Subcutaneous adipose tissue (tissue), 4 donors: ENCODE results near the gene SYNPO. TPM values are rescaled to one million over a fixed set of nuclear protein-coding genes. Genes with fewer than 3 reads are reported as not detected.

Source experiments
- CTCF ChIP-seq: fragments of 450-650 bp; IDR thresholded peaks from one replicate; pipeline ENCODE4 v1.5.1; 2016; ENCODE audit warnings: low read depth, mild to moderate bottlenecking, control low read depth, antibody characterized with exemption, moderate library complexity
- total RNA-seq, 4 donors: library from RNA; depleted of rRNA; stranded (reverse); fragments of >200 nt; gene quantifications; one replicate each; pipeline ENCODE4 v1.1.0, GENCODE V29; 2016

SYNPO gene
- total RNA-seq, 4 donors from 2014 or later, result 12.2 to 40.7 (median 21.4) TPM

- TF ChIP-seq CTCF, result no peak
Observed at GRCh38 chr5:150625831-150626746, 14.4 kb upstream of the SYNPO start.

- TF ChIP-seq CTCF, result no peak
Observed at GRCh38 chr5:150626853-150627276, 13.6 kb upstream of the SYNPO start.

- TF ChIP-seq CTCF, result no peak
Observed at GRCh38 chr5:150627731-150628545, 12.5 kb upstream of the SYNPO start.

GRCh38 chr5:150628936-150629485, 11.4 kb upstream of the SYNPO start:
- no peak for TF ChIP-seq CTCF

GRCh38 chr5:150630016-150630415, 10.4 kb upstream of the SYNPO start:
- TF ChIP-seq CTCF, result no peak

GRCh38 chr5:150630461-150631325, 9.8 kb upstream of the SYNPO start:
- TF ChIP-seq CTCF, result no peak
